ENCODE data around the gene PTGER3. TPM values are rescaled to one million over a fixed set of nuclear protein-coding genes. Genes with fewer than 3 reads are reported as not detected.

Gene PTGER3
- total RNA-seq, 6 experiments from 2014 or later: 0.12 to 0.35 (median 0.20) TPM; not detected in 2

GRCh38 chr1:71088645-71089287 is 41.1 kb upstream of the PTGER3 start:
- DNase-seq (no peak), ATAC-seq (no peak)
- Histone ChIP-seq H3K9me3 (no peaks in the 10 kb centered on the region), H3K4me1 (no peaks in the 10 kb centered on the region), H3K27ac (no peak overlapping the region), H3K4me3 (no peak overlapping the region), H3K27me3 (no peaks in the 10 kb centered on the region), H3K36me3 (no peaks in the 10 kb centered on the region)
- TF ChIP-seq CTCF (IDR thresholded peaks at IDR 0.05) (no peak), POLR2A (IDR thresholded peaks at IDR 0.05) (no peak)
- whole genome bisulfite sequencing (ENCODE audit: insufficient coverage, low coverage, low lambda C conversion rate, missing lambda C conversion rate): 85% methylated on average over 5 of the region's 5 CpGs
- intact Hi-C loops (cut with DNase I): no loop called here

GRCh38 chr1:71087713-71088112 is 40.1 kb upstream of the PTGER3 start:
- no peak for ATAC-seq
- Histone ChIP-seq H3K27ac (no peak overlapping the region), H3K4me1 (no peaks in the 10 kb centered on the region), H3K27me3 (no peaks in the 10 kb centered on the region), H3K4me3 (no peak overlapping the region), H3K9me3 (no peaks in the 10 kb centered on the region), H3K36me3 (no peaks in the 10 kb centered on the region)
- DNase-seq: no peak
- intact Hi-C loops (cut with DNase I): no loop called here
- TF ChIP-seq CTCF (IDR thresholded peaks at IDR 0.05) (no peak), POLR2A (IDR thresholded peaks at IDR 0.05) (no peak)
- WGBS (ENCODE audit: insufficient coverage, low coverage, low lambda C conversion rate, missing lambda C conversion rate): 92% methylated on average over 1 of the region's 1 CpG

DNA sequence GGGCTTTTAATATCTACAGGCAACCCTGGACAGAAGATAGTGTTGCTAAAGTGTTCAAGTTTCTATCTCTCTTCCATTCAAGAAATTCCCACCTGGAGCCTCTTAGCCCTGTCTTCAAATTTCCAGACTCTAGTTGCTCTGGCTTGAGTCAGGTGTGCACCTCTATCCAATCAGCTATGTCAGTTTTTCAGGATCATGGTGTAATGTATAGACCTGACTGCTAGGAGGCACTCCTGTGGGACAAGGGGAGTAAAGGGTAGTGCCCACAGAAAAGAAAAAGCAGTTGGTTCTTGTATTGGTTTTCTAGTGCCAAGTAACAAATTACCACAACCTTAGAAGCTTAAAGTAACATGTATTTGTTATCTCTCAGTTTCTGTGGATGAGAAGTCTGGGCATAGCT is 39.4 kb upstream of the PTGER3 start:
- Histone ChIP-seq H3K27ac (no peak overlapping the region), H3K4me1 (no peaks in the 10 kb centered on the region), H3K27me3 (no peaks in the 10 kb centered on the region), H3K4me3 (no peak overlapping the region), H3K36me3 (no peaks in the 10 kb centered on the region), H3K9me3 (no peaks in the 10 kb centered on the region)
- DNase-seq (no peak), ATAC-seq (no peak)
- no peak for TF ChIP-seq CTCF (IDR thresholded peaks at IDR 0.05)
- intact Hi-C loops (cut with DNase I): no loop called here

GRCh38 chr1:71086331-71086730 is 38.7 kb upstream of the PTGER3 start:
- Histone ChIP-seq H3K27ac (no peak overlapping the region), H3K36me3 (no peaks in the 10 kb centered on the region), H3K4me1 (peaks cover 0 to 5% (median 0%) of the 10 kb centered on the region in 4 donors), H3K9me3 (no peaks in the 10 kb centered on the region), H3K4me3 (no peak overlapping the region), H3K27me3 (no peaks in the 10 kb centered on the region)
- intact Hi-C loops (cut with DNase I): no loop called here
- 92% methylated on average over 1 of the region's 1 CpG for WGBS (ENCODE audit: insufficient coverage, low coverage, low lambda C conversion rate, missing lambda C conversion rate)
- DNase-seq (no peak), ATAC-seq (no peak)
- TF ChIP-seq POLR2A (IDR thresholded peaks at IDR 0.05) (no peak), CTCF (IDR thresholded peaks at IDR 0.05) (no peak)

DNA sequence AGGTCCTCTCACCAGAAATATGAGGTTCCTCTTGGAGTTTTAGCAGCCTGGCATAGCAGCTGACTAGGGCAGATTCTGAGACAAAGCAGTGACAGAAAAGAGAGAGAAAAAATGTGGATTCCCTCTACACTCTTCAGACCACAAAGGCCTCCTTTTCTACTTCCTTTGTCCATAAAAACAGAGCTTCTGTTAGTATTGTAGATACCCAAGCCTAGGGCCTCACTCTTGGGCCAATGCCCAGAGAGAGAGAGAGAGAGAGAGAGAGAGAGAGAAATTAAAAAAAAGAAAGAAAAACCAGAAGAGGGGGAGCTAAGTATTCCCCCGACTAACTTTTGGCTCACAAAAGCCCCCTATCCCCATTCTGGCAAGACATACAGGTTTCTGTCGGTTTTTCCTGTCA is 35.7 kb upstream of the PTGER3 start:
- no peak for DNase-seq
- Histone ChIP-seq H3K36me3 (peaks cover 0 to under 1% (median 0%) of the 10 kb centered on the region in 4 donors), H3K9me3 (no peaks in the 10 kb centered on the region), H3K4me3 (no peak overlapping the region), H3K4me1 (peaks cover 0 to 18% (median 4%) of the 10 kb centered on the region in 4 donors), H3K27me3 (no peaks in the 10 kb centered on the region), H3K27ac (no peak overlapping the region)
- 61% methylated on average over 2 of the region's 2 CpGs for WGBS (ENCODE audit: insufficient coverage, low coverage, low lambda C conversion rate, missing lambda C conversion rate)
- ATAC-seq: no peak
- TF ChIP-seq POLR2A (IDR thresholded peaks at IDR 0.05) (no peak), CTCF (IDR thresholded peaks at IDR 0.05) (no peak)
- intact Hi-C loops (cut with DNase I): no loop called here
